HG03039 (cell line): ENCODE measurements around the gene TMEM107.

Experiments
- ATAC-seq: cut with Tn5 transposase; IDR thresholded peaks from one replicate; pipeline ENCODE4 v1.9.1; 2021; ENCODE audit warnings: mild to moderate bottlenecking, moderate library complexity; ENCODE audit not compliant: unreplicated experiment

Gene TMEM107

GRCh38 chr17:8162997-8163977 is 12.9 kb downstream of the TMEM107 start:
- ATAC-seq, result peak; percentile 9

GRCh38 chr17:8162233-8162996 is 13.8 kb downstream of the TMEM107 start, which contains the start of gene VAMP2:
Gene VAMP2, minus strand, starts transcription at chr17:8162948. Its CDS starts 69 bp downstream, at chr17:8162879.
- ATAC-seq, result peak; percentile 47

GRCh38 chr17:8161289-8162232 is 14.6 kb downstream of the TMEM107 start:
- ATAC-seq, result no peak

GRCh38 chr17:8160741-8161221 is 15.4 kb downstream of the TMEM107 start:
- ATAC-seq, result no peak

GRCh38 chr17:8160224-8160577 is 16.0 kb downstream of the TMEM107 start:
- no peak for ATAC-seq

GRCh38 chr17:8159459-8160223 is 16.5 kb downstream of the TMEM107 start:
- no peak for ATAC-seq

GRCh38 chr17:8159032-8159400 is 17.2 kb downstream of the TMEM107 start:
- no peak for ATAC-seq

GRCh38 chr17:8158267-8159031 is 17.7 kb downstream of the TMEM107 start:
- no peak for ATAC-seq

- ATAC-seq, result peak; percentile 70
These were observed 19.8 kb downstream of the TMEM107 start for GRCh38 chr17:8156246-8156992.

GRCh38 chr17:8155996-8156245 is 20.3 kb downstream of the TMEM107 start:
- ATAC-seq, result no peak

- no peak for ATAC-seq
These were observed 20.8 kb downstream of the TMEM107 start for GRCh38 chr17:8155231-8155995.

- no peak for ATAC-seq
These were observed 21.5 kb downstream of the TMEM107 start for GRCh38 chr17:8154608-8155155.

- no peak for ATAC-seq
These were observed 22.1 kb downstream of the TMEM107 start for GRCh38 chr17:8153957-8154607.

GRCh38 chr17:8153525-8153956 is 22.6 kb downstream of the TMEM107 start:
- ATAC-seq, result no peak

- ATAC-seq, result no peak
These were observed 23.1 kb downstream of the TMEM107 start for GRCh38 chr17:8153031-8153451.

- ATAC-seq, result peak; percentile 26
These were observed 23.9 kb downstream of the TMEM107 start, which contains the start of gene PER1 for GRCh38 chr17:8152112-8152775. Gene PER1, minus strand, starts transcription at chr17:8152404. Its CDS starts 1,698 bp downstream, at chr17:8150706.
